ENCODE results near the gene GALNT2. TPM values are rescaled to one million over a fixed set of nuclear protein-coding genes. Genes with fewer than 3 reads are reported as not detected.
A peak's percentile ranks its signal among the peaks of the same experiment; 100 is the strongest.

Gene GALNT2
- total RNA-seq, 1 donor from 2014 or later: 58.0 TPM

DNA sequence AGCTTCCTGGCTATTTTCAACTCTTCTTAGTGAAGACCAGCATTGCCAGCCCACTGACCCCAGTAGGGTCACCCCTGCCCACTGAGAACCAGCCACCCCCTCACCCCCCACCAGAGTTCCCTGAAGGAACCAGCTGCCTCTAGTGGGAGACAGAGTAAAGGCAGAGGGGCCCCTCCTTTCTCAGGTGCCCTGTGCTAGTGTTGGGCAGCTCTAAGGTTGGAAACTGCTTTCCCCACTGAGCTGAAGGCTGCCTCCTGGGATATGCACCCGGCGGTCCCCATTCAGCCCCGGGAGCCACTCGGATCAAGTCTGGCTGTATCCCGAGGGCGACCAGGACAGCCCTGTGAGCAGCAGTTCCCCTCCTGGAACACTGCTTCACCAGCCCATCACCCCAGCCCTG is 248.1 kb downstream of the GALNT2 start:
- Mint-ChIP-seq H3K36me3 (ENCODE audit: low read depth) (no peaks in the 10 kb centered on the region), H3K9me3 (no peaks in the 10 kb centered on the region)

GRCh38 chr1:230316864-230317745 is 250.1 kb downstream of the GALNT2 start:
- Mint-ChIP-seq H3K9me3 (no peaks in the 10 kb centered on the region), H3K36me3 (ENCODE audit: low read depth) (peaks cover 3% of the 10 kb centered on the region), H3K27ac (ENCODE audit: unreplicated experiment) (no peak overlapping the region), H3K4me3 (no peak overlapping the region), H3K27me3 (ENCODE audit: low read depth) (no peaks in the 10 kb centered on the region), H3K4me1 (no peaks in the 10 kb centered on the region)
- no peak for DNase-seq (ENCODE audit: low read depth, low spot score)
- no peak for TF ChIP-seq CTCF (conservative IDR thresholded peaks at IDR 0.05)

More for the DNA sequence above, 248.1 kb downstream of the GALNT2 start:
- H3K4me3 Mint-ChIP-seq: no peak overlapping the region
- peaks cover 4% of the 10 kb centered on the region for H3K4me1 Mint-ChIP-seq
- H3K27me3 Mint-ChIP-seq (ENCODE audit: low read depth): no peaks in the 10 kb centered on the region
- H3K27ac Mint-ChIP-seq (ENCODE audit: unreplicated experiment): peak overlapping the region; percentile 84
- TF ChIP-seq CTCF (conservative IDR thresholded peaks at IDR 0.05): no peak
- DNase-seq (ENCODE audit: low read depth, low spot score): no peak

- DNase-seq (ENCODE audit: low read depth, low spot score): no peak
- no peaks in the 10 kb centered on the region for H3K9me3 Mint-ChIP-seq
- no peak overlapping the region for H3K27ac Mint-ChIP-seq (ENCODE audit: unreplicated experiment)
- TF ChIP-seq CTCF (conservative IDR thresholded peaks at IDR 0.05): no peak
- H3K36me3 Mint-ChIP-seq (ENCODE audit: low read depth): peaks cover 3% of the 10 kb centered on the region
- no peaks in the 10 kb centered on the region for H3K27me3 Mint-ChIP-seq (ENCODE audit: low read depth)
- H3K4me3 Mint-ChIP-seq: no peak overlapping the region
- no peaks in the 10 kb centered on the region for H3K4me1 Mint-ChIP-seq
These were observed 251.1 kb downstream of the GALNT2 start for GRCh38 chr1:230317823-230318819.

- no peak for TF ChIP-seq CTCF (conservative IDR thresholded peaks at IDR 0.05)
- Mint-ChIP-seq H3K36me3 (ENCODE audit: low read depth) (peaks cover 3% of the 10 kb centered on the region), H3K4me1 (no peaks in the 10 kb centered on the region), H3K27me3 (ENCODE audit: low read depth) (no peaks in the 10 kb centered on the region), H3K27ac (ENCODE audit: unreplicated experiment) (no peak overlapping the region), H3K9me3 (no peaks in the 10 kb centered on the region), H3K4me3 (no peak overlapping the region)
- no peak for DNase-seq (ENCODE audit: low read depth, low spot score)
These were observed 252.1 kb downstream of the GALNT2 start for GRCh38 chr1:230319014-230319747.

DNA sequence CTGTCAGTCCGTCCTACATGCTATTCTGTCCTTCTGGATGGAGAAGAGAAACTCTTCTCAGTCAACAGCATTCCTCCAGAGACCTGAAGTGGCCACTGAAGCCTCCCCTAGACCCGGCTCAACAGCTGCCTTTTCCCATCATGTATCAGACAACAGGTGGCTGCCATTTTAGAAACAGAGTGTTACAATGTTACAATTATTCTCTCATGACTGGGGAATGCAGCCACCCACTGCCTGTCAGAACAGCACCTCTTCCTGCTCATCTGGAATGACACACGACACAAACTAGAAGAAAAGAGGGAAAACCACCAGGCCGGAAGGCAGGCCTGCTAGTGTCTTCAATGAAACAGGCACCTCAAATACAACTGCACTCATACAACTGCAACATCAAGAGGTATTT is 253.8 kb downstream of the GALNT2 start:
- H3K27me3 Mint-ChIP-seq (ENCODE audit: low read depth): no peaks in the 10 kb centered on the region
- peaks cover 3% of the 10 kb centered on the region for H3K36me3 Mint-ChIP-seq (ENCODE audit: low read depth)
- no peaks in the 10 kb centered on the region for H3K9me3 Mint-ChIP-seq
- H3K4me3 Mint-ChIP-seq: no peak overlapping the region
- no peaks in the 10 kb centered on the region for H3K4me1 Mint-ChIP-seq
- DNase-seq (ENCODE audit: low read depth, low spot score): no peak
- no peak overlapping the region for H3K27ac Mint-ChIP-seq (ENCODE audit: unreplicated experiment)
- TF ChIP-seq CTCF (conservative IDR thresholded peaks at IDR 0.05): no peak

Data from neural crest cell (in vitro differentiated cells).